Stimulated activated naive CD4-positive, alpha-beta T cell (primary cell): ENCODE results near the gene GZF1.

Experiments used
- DNase-seq, 6 experiments: peaks; one replicate each; lab custom pipeline; 2025; lab: John Stamatoyannopoulos, UW

GZF1 gene

GRCh38 chr20:23361476-23362391 is at the start of gene GZF1:
Gene GZF1, plus strand, starts transcription at chr20:23362182. Its CDS starts 2,202 bp downstream, at chr20:23364384.
- peak; percentile 96 to 98 (median 96) for DNase-seq

GRCh38 chr20:23313271-23313670 is 48.7 kb upstream of the GZF1 start:
- no peak for DNase-seq

- no peak for DNase-seq
Observed at GRCh38 chr20:23314699-23315098, 47.3 kb upstream of the GZF1 start.

GRCh38 chr20:23315099-23315498 is 46.9 kb upstream of the GZF1 start:
- no peak for DNase-seq

GRCh38 chr20:23316626-23317025 is 45.4 kb upstream of the GZF1 start:
- DNase-seq = no peak

DNA sequence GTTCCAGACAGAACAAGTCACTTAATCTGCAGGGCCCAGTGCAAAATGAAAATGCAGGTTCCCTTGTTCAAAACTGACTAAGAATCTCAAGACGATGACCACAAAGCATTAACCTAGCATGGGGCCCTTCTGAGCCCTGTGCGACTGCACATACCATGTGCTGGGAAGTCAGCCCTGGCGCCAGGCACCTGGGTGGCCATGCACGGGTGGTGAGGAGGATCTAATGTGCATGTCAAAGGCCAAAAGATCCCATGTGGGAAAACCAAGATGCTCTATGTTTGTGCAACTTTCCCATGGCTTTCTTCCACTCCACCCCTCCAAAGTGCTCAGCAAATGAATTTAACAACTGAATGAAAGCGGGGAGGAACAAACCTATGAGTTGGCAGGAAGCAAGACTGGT is 44.9 kb upstream of the GZF1 start:
- no peak for DNase-seq

DNA sequence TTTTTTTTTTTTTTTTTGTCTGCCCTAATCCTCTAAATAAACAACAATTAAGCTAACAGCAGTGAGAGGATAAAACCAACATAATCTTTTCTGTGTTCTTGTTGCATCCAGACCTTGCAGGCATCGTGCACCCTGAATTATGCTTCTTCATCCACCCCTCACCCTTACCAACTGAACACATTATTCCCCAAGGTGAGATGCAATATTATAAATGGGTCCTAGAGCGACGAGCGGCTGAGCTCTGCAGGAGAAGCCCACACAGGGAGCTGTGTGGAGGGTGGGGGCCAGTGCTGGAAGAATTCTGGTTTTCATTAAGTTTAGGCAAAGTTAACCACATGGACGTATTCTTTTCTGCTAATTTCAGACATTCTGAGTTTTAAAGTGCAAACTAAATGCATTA is 43.6 kb upstream of the GZF1 start:
- no peak for DNase-seq

- DNase-seq = no peak
Observed at GRCh38 chr20:23320317-23320716, 41.7 kb upstream of the GZF1 start.

DNA sequence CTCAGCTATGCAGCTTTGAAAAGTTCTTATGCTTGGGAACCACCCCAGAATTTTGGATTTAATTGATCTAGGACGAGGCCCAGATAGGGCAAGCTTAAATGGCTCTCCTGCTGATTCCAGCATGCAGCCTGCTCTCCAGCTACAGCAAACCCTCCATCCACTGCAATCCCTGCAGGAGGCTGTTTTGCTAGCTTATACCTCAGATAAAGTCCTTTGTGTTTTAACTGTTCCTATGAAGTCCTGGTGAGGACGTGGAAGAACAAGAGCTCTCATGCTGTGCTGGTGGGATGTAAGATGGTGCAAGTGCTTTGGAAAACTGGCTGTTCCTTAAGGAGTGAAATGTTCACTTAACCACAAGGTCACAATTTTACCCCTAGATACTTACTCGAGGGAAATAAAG is 36.9 kb upstream of the GZF1 start:
- no peak for DNase-seq

- no peak for DNase-seq
Observed at GRCh38 chr20:23326774-23327173, 35.2 kb upstream of the GZF1 start.

GRCh38 chr20:23327617-23328333 is 34.2 kb upstream of the GZF1 start:
- no peak for DNase-seq

DNA sequence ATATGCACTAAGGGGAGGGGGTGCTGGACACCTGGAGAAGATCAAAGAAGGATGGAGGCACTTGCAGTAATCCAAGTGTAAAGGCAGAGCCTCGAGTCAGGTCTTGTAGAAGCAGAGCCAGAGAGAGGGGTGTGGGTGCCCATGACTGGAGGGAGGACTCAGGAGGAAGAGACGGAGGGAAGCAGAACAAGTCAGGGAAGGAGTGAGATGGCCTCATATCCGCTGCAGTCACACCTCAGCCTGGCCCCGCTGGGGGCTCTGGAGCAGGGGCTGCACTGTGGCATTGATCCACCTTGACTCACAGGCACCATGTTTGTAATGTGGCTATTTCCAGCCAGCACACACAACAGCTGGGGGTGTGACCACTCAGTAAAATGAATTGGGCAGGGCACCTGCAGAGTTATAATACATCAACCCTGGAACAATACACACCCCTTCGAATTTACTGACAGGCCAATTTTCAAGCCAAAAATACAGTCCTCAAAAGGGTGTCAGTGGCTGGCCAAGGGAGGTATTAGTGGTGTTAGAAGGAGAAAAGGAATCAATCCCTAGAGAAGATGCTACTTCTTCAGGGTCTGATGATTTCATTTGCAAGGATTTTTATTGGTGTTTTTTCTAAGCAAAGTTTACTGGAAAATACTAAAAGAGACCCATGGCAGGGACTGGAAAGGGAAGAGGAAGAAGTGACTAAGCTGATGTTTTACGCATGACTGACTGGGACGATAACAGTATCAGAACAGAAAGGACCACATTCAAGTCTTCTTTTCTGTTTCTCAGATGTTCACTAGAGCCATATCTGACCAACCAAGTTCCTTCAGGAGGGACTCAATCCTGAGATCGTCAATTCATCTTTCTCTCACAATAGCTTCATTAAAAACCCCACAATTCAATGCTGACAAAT is 30.3 kb upstream of the GZF1 start:
- no peak for DNase-seq

DNA sequence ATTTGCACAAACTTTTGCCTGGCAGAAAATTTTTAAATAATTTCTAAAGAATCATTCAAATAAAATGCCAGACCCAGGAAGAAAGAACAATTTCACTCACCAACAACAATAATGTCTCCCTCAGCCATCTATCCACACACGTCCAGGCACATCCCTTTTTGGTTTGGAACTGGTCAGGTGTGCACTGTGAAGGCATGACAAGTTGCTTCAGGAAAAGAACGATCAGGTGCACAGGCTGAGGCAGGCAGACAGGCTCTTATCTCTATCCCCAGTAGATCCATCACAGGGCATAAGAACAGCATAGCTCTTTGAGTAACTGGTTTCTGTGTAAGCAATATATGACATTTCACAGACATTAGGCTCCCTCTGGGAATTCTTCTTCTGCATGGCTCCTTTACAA is 29.5 kb upstream of the GZF1 start:
- no peak for DNase-seq

- DNase-seq = no peak
Observed at GRCh38 chr20:23334111-23334510, 27.9 kb upstream of the GZF1 start.

- DNase-seq = no peak
Observed at GRCh38 chr20:23335521-23335920, 26.5 kb upstream of the GZF1 start.

DNA sequence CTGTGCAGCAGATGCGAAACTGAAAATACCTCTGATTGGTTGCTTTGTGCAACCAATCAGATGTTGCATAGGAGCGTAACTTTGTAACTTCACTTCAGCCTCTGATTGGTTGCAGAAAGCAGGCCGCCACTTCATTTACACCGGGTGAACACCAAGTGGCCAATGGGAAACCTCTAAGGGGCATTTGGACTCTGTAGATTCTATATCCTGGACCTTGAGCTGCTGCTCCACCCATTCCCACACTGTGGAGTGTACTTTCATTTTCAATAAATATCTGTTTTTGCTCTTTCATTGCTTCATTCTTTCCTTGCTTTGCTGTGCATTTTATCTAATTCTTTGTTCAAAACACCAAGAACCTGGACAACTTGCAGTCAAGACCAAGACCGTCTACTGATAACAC is 25.5 kb upstream of the GZF1 start:
- DNase-seq = no peak

- no peak for DNase-seq
Observed at GRCh38 chr20:23337312-23337711, 24.7 kb upstream of the GZF1 start.

DNA sequence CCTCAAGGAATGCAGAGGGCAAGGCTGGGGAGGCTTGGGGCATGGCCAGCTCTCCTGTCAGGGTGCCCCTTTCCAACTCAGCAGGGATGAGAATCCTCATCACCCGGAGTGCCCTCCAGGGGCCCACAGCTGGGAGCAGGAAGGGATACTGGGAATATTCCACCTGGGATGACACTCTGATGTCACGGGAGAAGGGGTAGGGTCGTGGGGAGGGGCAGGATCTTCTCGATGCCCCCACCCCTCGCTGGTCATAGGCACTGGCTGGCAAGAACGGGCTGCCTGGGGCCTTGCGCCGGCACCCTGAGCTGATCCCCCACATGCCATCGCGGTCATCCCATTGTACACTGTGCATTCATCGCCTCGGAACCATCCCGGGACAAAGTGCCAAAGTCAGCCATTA is 22.0 kb upstream of the GZF1 start:
- DNase-seq = no peak

DNA sequence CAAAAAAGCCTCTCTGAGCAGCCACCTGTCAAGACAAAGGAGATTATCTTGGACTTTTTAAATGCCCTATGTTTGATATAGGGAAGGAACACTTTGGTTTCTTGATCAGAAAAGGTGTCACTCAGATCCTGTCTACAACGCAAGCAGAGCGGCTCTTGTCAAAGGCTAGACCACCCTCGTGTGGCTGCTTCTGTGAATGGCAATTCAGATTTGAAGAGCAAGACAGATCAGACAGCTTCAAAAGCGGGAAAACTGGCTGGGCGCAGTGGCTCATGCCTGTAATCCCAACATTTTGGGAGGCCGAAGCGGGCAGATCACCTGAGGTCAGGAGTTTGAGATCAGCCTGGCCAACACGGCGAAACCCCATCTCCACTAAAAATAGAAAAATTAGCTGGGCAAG is 21.5 kb upstream of the GZF1 start:
- peak in 1 of 6 experiments; percentile 8 for DNase-seq

- no peak for DNase-seq
Observed at GRCh38 chr20:23341073-23341472, 20.9 kb upstream of the GZF1 start.

DNA sequence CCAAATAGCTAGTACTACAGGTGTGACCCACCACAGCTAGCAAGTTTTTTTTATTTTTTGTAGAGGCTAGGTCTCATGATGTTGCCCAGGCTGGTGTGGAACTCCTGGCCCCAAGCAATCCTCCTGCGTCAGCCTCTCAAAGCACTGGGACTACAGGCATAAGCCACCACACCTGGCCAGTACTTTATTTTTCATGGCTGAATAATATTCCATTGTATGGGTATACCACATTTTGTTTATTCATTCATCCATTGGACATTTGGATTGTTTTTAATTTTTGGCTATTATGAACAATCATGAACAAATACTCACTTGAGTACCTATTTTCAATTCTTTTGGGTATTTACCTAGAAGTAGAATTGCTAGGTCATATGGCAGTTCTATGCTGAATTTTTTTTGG is 18.4 kb upstream of the GZF1 start:
- DNase-seq = no peak

DNA sequence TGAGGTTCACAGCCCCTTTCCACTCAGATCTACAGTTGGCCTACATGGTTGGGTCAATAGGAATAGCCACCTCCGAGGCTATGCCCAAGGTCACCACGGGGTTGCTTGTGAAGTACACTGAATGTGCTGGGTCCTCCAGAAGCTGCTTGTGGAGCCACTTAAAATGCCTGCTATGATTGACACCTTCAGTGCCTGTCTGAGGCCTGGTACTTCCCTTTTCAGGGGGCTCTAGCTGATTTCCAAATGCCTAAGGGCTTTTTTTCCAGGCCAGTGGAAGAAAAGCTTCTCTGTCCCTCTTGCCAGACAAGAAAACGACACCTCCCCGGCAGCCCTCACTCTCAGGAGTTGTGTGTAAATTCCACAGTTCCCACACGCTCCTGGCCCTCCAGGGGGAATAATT is 17.6 kb upstream of the GZF1 start:
- no peak for DNase-seq
